ENCODE data around the gene ATRIP.

DNA sequence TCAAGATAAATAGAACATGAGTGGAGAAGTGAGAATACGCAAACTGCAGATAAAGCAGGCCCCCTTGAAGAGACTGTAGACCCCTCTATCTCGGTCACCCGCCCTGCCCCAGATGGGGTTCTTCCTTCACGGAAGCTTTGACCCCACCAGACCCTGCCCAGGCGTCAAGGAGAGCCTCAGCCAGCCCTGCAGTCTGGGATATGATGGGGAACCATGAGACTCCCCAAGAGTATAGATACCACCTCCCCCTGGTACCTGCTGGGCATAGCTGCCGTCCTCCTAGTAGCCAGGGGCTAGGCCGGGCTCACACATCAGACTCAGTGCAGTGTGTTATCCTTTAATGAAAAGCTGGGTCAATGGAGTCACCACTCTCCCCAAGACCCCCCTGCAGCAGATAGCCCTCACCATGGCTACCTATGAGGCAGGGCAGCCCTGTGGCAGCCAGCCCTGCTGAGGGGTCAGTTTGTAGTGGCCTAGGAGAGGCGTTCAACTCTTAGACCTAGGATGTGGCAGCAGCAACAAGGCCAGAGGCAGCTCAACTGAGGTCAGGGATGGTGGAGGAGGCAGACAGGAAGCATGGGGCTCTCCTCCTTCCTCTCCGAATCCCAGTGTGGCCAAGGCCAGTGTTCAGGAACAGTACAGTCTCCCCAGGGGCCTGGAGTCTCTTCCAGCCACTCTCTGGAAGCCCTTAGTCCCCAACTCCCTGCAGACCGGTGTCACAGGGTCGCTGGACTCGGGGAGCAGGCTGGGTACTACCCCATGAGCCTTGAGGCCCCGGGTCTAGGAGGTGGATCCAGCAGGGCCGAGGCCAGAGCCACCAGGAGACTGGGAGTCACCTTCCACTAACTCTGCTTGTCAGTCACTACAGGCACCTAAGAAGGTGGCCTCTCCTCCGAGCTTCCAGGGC lies 42.8 kb upstream of the ATRIP start:
- TF ChIP-seq, protein P1, sequence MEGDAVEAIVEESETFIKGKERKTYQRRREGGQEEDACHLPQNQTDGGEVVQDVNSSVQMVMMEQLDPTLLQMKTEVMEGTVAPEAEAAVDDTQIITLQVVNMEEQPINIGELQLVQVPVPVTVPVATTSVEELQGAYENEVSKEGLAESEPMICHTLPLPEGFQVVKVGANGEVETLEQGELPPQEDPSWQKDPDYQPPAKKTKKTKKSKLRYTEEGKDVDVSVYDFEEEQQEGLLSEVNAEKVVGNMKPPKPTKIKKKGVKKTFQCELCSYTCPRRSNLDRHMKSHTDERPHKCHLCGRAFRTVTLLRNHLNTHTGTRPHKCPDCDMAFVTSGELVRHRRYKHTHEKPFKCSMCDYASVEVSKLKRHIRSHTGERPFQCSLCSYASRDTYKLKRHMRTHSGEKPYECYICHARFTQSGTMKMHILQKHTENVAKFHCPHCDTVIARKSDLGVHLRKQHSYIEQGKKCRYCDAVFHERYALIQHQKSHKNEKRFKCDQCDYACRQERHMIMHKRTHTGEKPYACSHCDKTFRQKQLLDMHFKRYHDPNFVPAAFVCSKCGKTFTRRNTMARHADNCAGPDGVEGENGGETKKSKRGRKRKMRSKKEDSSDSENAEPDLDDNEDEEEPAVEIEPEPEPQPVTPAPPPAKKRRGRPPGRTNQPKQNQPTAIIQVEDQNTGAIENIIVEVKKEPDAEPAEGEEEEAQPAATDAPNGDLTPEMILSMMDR (IDR thresholded peaks at IDR 0.05; ENCODE audit: low read length) = no peak
- TF ChIP-seq EZH2phosphoT487 (IDR thresholded peaks at IDR 0.05; ENCODE audit: low read length) (no peak), EZH2 (optimal IDR thresholded peaks at IDR 0.05; ENCODE audit: low read depth, low read length) (no peak)

All from MM.1S (cell line).